Stimulated activated CD8-positive, alpha-beta memory T cell treated with anti-CD3 and anti-CD28 coated beads, Interleukin-4, amount 100 ng/mL, for 48 hours (primary cell): Measurements from ENCODE around the gene PCSK5.
"Not testable (repeated sequence)": the region's sequence is repeated elsewhere in the genome, so short reads cannot be mapped to it uniquely, and the experiment has no call there.

Experiments used
- DNase-seq: peaks from one replicate; pipeline ENCODE4 v3.0.0-alpha.2; 2020

Gene PCSK5

DNA sequence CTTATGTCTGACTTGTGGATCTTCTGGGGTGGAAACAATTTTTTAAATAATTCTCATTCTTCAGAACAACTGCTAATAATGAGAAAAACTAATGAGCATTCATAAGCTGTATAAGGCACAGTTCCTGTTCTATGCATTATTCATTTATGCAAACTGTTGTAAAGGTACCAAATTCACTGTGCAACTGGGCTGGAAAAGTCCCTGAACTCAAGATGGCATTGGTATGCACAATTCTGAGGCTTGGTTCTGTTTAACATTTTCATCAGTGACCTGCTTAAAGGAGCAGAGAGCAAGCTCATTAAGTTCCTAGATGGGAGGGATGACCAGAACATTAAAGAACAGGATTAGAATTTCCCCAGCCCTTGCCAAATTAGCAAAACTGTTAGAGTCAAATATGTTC lies 399.2 kb downstream of the PCSK5 start:
- no peak for DNase-seq

DNA sequence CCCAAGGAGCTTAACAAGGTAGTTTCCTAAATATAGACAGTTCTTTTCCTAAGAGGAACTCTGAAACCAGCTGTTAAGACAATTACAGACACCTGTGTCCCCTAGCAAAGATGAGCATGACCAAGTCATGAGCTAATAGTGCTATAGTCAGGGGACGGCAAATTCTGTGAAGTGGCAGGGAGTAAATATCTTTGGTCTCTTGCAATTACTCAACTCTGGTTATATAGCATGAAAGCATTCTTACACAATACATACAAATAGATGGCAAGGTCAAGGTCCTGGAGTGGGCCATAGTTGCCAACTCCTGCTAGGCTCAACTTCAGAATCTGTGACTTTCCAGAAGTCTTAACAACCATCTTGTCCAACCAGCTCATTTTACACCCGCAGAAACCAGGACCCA lies 400.1 kb downstream of the PCSK5 start:
- DNase-seq = no peak

DNA sequence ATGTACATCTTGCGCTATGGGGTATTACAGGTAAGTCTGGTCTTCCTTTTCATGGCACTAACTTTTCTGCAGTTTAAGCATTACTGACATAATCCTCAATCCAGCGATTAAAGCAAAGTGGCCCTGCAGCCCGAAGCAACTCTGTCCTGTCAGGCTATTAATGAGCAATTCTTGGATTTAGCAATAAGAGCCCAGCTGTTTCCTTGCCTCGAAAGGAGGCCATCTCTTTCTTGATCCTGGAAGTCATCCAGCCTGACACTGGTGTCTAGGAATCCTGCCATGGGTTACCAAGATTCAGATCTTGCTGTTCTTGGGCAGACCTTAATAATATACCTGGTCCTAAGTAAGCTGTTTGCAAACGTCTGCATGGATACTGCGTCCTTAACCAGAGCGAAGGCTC lies 401.8 kb downstream of the PCSK5 start:
- no peak for DNase-seq

DNA sequence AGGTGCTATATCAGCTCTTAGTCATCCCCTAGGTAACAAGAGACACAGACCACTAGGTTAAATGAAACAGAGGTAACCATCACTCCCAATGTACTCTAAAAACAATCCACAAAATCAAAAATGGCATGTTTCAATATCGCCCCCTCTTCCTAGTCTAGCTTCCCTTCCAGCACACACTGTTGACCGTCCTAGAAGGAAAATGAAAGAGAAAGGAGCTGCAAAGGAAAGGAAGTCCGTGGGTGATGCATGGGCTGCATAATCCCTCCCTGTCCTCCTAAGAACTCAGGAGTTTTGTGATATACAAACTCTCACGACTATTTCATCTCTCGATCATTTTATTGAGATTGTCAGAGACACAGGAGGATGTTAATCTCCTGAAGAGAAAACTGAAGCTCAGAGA lies 402.2 kb downstream of the PCSK5 start:
- no peak for DNase-seq

DNA sequence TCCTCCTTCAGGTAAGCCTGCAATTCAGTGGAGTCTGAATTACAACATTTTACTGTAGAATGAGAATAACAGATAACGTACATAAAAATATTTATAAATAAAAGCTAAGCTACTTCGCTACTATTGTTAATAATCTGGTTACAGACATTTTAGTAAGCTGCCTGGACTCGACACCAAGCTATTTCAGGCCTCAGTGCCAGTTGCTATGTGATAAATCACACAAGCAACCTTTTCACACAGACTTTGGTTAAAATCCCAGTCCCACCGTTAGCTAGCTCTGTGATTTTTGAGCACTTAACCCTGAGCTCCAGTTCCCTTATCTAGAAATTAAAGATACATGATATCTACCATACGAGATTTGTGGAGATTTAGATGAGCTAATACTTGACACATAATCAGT lies 403.8 kb downstream of the PCSK5 start:
- DNase-seq = no peak

DNA sequence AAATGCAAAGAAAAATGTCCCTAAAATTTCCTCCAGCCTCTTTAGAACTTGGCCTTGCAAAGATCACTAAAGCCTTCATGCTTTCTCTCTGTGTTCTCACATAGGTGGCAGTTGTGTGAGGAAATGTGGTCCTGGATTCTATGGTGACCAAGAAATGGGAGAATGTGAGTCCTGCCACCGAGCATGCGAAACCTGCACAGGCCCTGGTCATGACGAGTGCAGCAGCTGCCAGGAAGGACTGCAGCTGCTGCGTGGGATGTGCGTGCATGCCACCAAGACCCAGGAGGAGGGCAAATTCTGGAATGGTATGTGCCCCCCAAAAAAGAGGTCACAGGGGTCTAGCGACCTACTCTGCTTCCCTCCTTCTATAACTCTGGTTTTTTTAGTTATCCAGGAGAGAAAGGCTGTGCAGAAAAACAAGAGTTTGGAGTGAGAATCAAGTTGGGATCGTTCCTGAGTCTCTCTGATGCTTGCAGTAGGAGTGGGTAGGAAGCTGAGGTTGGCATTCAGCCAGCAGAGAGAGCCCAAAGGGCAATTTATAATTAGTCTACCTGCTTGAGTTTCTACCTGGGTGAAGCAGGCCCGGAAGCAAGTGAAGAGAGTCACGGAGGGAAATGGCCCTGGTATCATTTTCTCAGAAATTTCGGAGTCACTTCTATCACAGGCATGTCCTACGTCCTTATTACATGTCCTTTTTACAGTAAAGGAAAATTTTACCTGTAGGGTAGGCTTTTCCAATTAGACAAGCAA lies 406.3 kb downstream of the PCSK5 start:
- DNase-seq = no peak

DNA sequence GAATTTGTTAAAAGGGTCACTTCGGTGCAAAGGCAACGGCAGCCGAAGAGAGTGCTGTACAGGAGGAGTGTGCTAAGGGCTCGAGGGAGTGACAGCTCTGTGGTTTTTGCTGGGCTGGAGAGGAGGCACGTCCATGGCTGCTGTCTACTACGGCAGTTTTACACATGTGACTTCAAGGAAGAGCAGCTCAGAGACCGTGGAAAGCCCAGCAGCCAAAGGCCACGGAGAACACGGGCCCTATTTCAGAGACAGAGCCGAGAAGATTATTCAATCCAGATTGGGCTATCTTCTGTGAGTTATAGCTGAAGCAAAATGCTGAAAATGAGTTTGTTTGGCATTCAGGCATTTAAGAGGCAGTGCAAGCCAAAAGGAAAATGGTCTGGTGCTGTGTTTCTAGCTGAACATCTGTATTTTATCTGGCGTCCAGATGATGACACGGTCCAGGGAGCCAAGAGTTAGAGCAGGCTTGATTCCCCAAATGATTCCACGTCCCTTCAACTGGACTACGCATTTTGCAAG lies 407.3 kb downstream of the PCSK5 start:
- DNase-seq = no peak

DNA sequence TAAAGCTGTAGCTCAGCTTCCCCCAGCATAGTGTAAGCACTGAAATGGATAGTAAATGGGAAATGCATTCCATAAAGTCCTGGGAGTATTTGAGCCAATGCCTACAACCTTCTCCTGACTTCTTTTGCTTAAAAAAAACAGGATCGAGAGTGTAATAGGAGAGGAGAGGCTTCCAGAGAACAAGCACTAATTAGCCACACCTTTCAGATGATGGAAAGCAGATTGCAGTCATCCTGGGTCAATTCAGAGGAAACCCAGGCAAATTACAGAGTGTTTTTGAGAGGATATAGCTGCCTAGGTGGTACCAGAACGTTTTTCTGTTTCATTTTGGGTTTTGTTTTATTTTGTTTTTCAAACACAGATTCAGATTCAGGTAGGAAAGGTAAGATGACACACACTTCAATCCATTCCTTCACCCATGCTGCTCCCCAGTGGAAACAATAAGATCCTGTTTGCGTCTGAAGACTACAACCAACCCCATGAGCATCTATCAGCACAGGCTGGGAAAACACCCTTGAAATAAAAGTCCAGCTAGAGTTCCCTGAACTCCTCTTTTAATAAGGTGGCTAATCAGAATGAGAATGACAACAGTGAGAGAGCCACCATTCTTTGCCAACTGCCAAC lies 408.2 kb downstream of the PCSK5 start:
- DNase-seq = no peak

DNA sequence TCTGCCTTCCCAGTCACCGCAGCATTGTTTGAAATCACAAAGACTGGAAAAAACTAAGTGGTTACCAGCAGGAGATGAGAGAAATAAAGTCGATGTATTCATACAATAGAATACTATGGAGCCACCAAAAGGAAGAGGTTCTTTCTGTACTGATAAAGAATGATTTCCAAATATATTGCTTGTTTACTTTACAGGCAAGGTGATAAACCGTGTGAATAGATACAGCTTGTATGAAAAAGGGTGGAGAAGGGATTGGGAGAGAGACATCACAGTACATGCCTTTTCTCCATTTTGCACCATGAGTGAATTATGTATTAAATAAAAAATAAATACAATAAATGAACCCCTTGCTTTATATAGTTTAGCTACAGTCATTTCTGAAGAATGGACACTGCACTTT lies 412.1 kb downstream of the PCSK5 start:
- no peak for DNase-seq

DNA sequence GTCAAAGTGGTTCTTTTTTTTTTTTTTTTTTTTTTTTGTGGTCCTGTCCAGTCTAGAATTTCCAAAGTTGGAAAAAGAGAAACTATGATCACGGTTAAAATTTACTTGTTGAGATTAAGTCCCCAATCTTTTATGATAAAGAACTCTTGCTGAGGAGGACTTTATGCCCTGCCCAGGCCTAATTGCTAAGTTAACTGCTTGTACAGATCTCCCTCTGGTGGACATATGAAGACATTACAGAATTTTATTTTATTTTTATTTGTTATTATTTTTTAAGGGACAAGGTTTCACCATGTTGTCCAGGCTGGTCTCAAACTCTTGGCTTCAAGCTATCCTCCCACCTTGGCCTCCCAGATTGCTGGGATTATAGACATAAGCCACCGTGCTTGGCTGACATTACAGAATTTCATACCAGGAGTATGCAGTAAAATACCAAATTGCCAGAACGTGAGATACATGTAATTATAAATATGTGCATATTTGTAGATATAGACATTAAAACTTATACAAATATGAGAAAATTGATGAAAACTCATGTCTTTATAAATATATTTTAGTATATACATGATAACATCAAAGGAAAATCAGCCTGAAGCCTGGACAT lies 412.6 kb downstream of the PCSK5 start:
- no peak for DNase-seq

DNA sequence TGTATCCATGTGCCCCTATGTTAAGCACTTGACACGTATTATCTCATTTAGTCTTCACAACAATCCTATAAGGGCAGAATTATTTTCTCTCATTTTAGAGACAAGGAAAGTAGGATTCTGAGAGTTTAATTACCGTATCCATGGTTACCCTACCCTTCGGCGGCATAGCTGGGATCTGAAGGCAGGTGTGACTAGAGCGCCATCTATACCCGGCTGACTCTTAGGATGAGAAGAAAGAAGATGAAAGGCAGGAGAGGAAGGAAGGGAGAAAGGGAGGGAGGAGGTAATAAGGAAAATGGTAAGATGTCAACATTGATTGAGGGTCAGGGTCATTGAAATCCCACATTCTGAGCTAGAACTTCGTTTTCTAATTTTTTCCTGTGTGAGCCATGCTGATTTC lies 416.6 kb downstream of the PCSK5 start:
- DNase-seq = not testable (repeated sequence)

DNA sequence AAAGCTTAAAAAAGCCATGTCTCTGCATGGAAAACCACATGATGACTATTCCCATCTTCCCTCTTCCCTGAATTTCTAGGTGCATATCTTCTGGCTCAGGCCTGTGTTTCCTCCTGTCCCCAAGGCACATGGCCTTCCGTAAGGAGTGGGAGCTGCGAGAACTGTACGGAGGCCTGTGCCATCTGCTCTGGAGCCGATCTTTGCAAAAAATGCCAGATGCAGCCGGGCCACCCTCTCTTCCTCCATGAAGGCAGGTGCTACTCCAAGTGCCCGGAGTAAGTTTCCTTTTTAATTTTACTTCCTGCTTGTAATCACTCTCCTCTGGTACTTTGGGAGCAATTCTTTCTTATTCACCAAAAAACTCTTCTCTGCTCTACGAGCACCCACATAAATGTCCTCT lies 420.1 kb downstream of the PCSK5 start:
- DNase-seq = no peak

DNA sequence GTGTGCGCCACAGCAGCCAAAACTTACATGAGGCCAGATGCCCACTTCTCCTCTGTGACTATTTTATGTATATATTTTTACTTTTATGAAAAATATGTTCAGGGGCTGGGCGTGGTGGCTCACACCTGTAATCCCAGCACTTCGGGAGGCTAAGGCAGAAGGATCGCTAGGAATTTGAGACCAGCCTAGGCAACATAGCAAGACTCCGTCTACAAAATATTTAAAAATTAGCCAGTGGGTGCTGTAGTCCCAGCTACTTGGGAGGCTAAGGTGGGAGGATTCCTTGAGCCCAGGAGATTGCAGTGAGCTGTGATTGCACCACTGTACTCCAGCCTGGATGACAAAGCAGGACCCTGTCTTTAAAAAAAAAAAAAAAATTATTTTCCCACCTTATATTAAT lies 420.5 kb downstream of the PCSK5 start:
- DNase-seq = no peak

DNA sequence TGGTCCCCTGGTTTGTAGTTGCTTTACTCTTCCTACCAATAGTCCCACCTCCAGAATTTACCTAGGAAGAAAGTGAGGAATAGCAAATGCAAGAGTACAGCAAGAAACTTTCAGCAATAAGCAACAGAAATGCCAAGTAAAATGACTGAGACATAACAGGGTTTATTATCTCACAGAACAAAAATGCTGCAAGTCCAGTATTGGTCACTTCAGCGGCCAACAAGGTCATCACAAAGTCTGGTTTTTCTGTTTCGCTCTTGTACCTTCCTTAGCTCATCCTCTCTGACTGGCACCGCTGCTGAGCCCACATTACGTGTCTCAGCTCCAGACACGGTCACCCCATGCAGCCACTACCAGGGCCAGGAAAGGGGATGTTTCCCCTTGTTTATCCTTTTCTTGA lies 421.1 kb downstream of the PCSK5 start:
- no peak for DNase-seq

DNA sequence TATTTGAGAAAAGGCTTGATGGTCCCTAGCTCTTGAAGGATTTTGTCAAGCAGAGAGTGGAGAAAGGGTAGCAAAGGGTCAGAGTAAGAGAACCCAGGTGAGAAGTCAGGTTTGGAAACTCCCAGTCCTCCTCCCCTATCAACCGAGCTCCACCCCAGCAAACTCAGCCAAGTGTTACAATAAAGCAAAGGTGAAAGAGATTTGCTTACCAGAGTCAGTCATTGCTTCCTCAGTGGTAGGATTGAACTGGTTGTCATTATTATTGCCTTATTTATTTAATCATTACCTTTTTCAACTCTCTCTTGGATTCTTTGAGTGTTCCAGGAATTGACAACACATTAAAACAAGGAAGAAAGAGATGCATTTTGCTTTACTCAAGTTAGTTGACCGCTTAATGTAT lies 423.3 kb downstream of the PCSK5 start:
- DNase-seq = no peak

DNA sequence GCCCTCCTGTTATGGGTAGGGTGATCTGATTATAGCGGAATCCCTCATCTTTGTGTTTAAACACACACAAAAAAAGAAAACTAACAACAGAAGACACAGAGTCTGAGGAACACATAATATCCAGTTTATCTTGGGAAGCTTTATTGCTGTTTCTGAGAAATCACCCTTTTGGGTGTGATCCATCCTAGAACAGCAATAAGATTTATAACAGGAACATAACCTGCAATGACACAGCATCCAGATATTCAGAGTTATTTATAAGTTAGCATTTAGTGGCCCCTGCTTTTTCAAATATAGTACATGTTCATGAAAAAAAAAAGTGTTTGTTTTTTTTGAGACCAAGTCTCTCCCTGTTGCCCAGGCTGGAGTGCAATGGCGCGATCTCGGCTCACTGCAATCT lies 423.8 kb downstream of the PCSK5 start:
- DNase-seq = no peak

DNA sequence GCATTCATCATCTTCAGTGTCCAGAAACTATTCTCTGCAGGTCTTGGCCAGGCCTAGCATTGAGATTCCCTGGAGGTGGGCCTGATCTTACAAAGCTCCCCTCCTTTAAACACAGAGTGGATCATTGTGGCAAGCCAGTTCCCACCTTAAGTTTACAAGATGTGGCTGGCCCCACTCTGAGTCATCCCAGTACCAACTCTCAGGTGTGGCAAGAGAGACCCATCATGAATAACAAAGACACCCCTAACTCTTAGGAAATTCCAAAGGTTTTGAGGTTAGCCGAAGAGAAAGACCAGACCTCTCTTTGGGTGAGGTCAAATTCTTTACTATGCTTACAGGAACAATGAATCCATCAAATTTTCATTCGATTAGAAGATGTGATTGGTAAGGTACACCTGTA lies 425.6 kb downstream of the PCSK5 start:
- no peak for DNase-seq

DNA sequence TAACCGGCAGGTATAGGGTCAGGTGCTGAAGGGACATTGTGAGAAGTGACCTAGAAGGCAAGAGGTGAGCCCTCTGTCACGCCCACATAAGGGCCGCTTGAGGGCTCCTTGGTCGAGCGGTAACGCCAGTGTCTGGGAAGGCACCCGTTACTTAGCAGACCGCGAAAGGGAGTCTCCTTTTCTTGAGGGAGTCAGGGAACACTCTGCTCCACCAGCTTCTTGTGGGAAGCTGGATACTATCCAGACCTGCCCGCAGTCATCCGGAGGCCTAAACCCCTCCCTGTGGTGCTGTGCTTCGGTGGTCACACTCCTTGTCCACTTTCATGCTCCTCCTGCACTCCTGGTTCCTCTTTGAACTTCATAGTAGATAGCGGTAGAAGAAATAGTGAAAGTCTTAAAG lies 429.0 kb downstream of the PCSK5 start:
- DNase-seq = not testable (repeated sequence)

DNA sequence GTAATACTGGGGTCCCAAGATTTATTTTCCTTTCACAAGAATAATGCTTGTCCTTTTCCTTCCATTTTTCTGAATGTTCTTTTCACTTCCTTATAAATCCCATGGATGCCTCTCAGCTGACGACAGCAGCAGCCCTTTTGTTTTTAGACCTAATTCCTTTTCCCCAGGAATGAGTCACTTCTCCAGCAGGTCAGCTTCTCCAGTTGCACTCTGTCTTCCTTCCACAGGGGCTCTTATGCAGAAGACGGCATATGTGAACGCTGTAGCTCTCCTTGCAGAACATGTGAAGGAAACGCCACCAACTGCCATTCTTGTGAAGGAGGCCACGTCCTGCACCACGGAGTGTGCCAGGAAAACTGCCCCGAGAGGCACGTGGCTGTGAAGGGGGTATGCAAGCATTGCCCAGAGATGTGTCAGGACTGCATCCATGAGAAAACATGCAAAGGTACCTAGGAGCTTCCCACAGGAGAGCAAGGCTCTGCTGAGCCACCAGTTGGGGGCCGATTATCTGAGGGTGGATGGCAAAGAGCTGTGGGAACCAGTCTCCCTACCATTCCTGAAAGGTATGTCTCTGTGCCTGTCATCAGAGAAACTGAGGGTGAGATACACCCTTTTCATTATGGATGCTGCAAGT lies 430.8 kb downstream of the PCSK5 start:
- no peak for DNase-seq

DNA sequence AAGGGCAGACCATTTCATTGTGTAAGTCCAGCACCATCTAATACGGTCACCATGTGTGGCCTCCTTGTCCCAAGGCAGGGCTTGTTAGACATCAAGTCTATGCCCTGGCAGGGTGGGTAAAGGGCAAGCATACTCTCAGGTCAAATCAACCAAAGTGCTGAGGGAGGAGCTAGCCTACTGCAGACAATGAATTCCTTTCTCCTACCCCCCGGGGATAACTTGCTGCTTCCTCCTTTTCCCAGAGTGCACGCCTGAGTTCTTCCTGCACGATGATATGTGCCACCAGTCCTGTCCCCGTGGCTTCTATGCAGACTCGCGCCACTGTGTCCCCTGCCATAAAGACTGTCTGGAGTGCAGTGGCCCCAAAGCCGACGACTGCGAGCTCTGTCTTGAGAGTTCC lies 432.3 kb downstream of the PCSK5 start:
- no peak for DNase-seq

DNA sequence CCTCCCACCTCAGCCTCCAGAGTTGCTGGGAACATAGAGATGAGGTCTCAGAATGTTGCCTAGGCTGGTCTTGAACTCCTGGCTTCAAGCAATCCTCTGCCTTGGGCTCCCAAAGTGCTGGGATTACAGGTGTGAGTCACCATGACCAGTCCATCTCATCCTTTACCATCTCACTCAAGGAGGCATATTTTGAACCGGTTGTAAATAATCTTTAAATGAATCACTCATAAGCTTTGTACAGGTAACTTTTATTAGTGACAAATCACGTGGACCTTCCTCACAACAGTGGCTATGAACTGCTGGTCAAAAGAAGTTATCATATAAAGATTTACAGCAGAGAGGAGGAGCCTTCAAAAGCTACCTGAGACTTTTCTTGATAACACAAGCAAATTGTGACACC lies 433.0 kb downstream of the PCSK5 start:
- DNase-seq = no peak

DNA sequence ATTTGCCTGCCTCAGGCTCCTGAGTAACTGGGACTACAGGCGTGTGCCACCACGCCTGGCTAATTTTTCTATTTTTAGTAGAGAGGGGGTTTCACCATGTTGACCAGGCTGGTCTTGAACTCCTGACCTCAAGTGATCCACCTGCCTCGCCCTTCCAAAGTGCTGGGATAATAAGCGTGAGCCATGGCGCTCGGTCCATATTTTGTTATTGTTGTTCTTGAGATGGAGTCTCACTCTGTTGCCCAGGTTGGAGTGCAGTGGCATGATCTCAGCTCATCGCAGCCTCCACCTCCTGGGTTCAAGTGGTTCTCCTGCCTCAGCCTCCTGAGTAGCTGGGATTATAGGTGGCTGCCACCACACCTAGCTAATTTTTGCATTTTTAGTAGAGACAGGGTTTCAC lies 433.6 kb downstream of the PCSK5 start:
- DNase-seq = not testable (repeated sequence)

DNA sequence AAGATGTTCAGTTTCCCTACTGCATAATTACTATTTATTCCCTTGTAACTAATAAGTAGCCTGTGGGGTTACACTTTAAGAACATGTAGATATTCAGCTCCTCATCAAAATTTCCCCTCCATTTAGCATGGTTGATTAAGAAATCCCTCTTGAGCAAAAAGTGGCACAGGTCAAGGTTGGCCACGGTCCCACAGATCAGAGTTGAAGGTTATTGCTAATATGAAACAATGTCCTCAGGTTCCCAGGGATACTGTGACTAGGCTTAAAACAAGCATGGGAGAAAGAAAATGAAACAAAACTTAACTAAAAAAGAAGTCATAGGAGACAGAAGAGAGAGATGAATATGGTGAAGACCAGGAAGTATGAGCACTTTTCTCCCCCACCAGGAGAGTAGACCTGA lies 439.6 kb downstream of the PCSK5 start:
- DNase-seq = no peak

DNA sequence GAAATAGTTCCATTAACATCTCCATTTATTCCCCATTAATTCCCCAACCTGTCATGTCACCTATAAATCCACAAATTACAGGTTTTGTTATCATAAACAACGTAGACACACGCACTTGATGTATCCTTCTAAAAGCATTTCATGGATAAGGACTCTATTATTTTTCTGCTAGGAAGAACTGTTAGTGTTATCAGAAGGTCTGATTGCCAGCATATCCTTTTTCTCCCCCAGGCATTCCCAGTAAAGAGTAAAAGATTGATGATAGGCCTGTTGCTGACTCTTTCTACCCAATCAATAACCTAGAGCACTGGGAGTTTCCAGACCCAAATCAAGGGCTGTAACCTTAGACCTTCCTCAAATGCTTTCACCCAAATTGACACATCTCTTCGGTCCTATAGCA lies 442.9 kb downstream of the PCSK5 start:
- DNase-seq = no peak
